Spinal cord (tissue), 10 donors: ENCODE measurements around the gene HLX. TPM values are rescaled to one million over a fixed set of nuclear protein-coding genes. Genes with fewer than 3 reads are reported as not detected.

ENCODE experiments used
- DNase-seq, 6 donors: peaks; one replicate each; pipeline versions ENCODE4 v3.0.0 to v3.0.0-alpha.2; 2013 to 2015; ENCODE audit warnings: low spot score in 6 of 6, low read depth in 4 of 6
- H3K27ac ChIP-seq: one replicate; pipeline ENCODE4 v1.5.1; 2013; ENCODE audit warnings: low read depth, low read length, control low read depth
- H3K27me3 ChIP-seq: one replicate; pipeline ENCODE4 v1.6.1; 2013; ENCODE audit warnings: low read length; ENCODE audit not compliant: control insufficient read depth, insufficient read depth
- H3K36me3 ChIP-seq: one replicate; pipeline ENCODE4 v1.6.1; 2013; ENCODE audit warnings: low read length; ENCODE audit not compliant: control insufficient read depth, insufficient read depth
- H3K4me1 ChIP-seq: one replicate; pipeline ENCODE4 v1.6.1; 2013; ENCODE audit warnings: low read length; ENCODE audit not compliant: control insufficient read depth, insufficient read depth
- H3K4me3 ChIP-seq: one replicate; pipeline ENCODE4 v1.5.1; 2013; ENCODE audit warnings: low read depth, low read length, control low read depth
- H3K9me3 ChIP-seq: one replicate; pipeline ENCODE4 v1.6.1; 2013; ENCODE audit warnings: low read length; ENCODE audit not compliant: control insufficient read depth, insufficient read depth
- WGBS: methylation state at CpG from one replicate; pipeline ENCODE4 v1.1.5; 2013; ENCODE audit warnings: missing lambda C conversion rate; ENCODE audit not compliant: insufficient coverage; 5-methylcytosine and 5-hydroxymethylcytosine counted together
- polyA plus RNA-seq, 2 donors: library from polyadenylated mRNA; unstranded; fragments of 120-200 nt; gene quantifications; one replicate each; pipeline ENCODE4 v1.2.1, GENCODE V29; 2013; ENCODE audit not compliant: insufficient read length in 2 of 2
- total RNA-seq, 2 donors: library from RNA; depleted of rRNA in 1 of 2; stranded (reverse); fragments of 120-200 nt in 1 of 2; fragments of >200 nt in 1 of 2; gene quantifications; one replicate each; pipeline versions ENCODE4 v1.2.3 to v1.2.4, GENCODE V29; 2013 to 2014
- donor health status: healthy.

The HLX gene
- total and polyA plus RNA-seq, 4 donors, result 3.4 to 6.1 (median 4.1) TPM

DNA sequence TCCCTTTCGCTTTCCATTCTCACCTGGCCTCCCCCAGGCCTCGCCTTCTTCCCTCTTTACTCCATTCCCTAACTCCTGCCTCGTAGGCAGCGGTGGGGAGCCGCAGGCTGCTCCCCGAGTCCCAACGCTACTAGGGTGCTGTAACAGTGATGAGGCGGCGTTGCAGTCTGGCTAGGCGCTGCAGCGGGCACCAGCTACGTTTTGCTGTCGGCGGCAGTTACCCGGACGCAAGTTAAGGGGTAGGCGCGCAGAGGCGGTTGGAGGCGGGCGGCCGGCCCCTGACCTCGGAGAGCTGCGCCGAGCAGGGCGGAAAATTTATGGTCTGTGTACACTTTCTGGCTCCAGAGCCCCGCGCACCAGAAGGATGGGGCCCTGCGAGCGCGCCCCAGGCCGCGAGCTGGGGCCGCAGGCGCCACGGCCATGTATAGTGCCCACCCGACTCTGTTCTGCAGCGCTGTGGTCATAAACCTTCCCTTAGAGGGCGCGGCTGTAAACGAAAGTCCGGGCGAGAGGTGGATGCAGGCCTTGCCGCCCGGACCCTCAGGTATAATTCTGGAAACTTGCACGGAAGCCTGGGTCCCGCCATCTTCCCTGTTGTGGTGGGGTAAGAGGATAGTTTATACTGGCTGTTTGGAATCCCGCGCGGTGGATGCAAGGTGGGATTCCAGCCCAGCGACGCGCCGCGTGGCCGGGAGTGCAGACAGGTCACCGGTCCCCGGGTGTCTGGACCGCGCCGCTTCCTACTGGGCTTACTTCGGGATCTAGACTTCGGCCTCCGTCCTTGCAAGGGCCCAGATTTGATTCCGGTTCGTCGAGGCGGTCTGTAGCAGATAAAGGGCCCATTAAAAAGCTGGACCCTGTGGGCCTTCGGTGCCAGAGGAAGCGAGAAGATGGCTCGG, 15.0 kb downstream of the HLX start:
- Histone ChIP-seq H3K36me3 (no peaks in the 10 kb centered on the region), H3K27me3 (peaks cover 80% of the 10 kb centered on the region), H3K27ac (no peak overlapping the region), H3K4me1 (peaks cover 29% of the 10 kb centered on the region), H3K9me3 (peaks cover 3% of the 10 kb centered on the region), H3K4me3 (peak overlapping the region; percentile 29)
- 2% methylated on average over 70 of the region's 71 CpGs for WGBS
- DNase-seq, result peak in 1 of 6 donors; percentile 52

- Histone ChIP-seq H3K4me1 (peaks cover 29% of the 10 kb centered on the region), H3K36me3 (no peaks in the 10 kb centered on the region), H3K9me3 (peaks cover 3% of the 10 kb centered on the region), H3K27me3 (peaks cover 74% of the 10 kb centered on the region), H3K4me3 (no peak overlapping the region), H3K27ac (no peak overlapping the region)
- 11% methylated on average over 12 of the region's 13 CpGs for WGBS
- peak in 1 of 6 donors; percentile 25 for DNase-seq
These were observed 15.6 kb downstream of the HLX start for GRCh38 chr1:220894924-220895256.

GRCh38 chr1:220895412-220895946, 16.2 kb downstream of the HLX start:
- peaks cover 3% of the 10 kb centered on the region for H3K9me3 ChIP-seq
- peaks cover 68% of the 10 kb centered on the region for H3K27me3 ChIP-seq
- H3K4me3 ChIP-seq, result no peak overlapping the region
- no peaks in the 10 kb centered on the region for H3K36me3 ChIP-seq
- DNase-seq, result peak in 1 of 6 donors; percentile 39
- no peak overlapping the region for H3K27ac ChIP-seq
- 1% methylated on average over 34 of the region's 35 CpGs for WGBS
- H3K4me1 ChIP-seq, result peaks cover 29% of the 10 kb centered on the region

GRCh38 chr1:220896092-220896491, 16.8 kb downstream of the HLX start:
- H3K36me3 ChIP-seq, result no peaks in the 10 kb centered on the region
- H3K9me3 ChIP-seq, result peaks cover 3% of the 10 kb centered on the region
- H3K4me1 ChIP-seq, result peaks cover 29% of the 10 kb centered on the region
- no peak overlapping the region for H3K4me3 ChIP-seq
- WGBS, result 11% methylated on average over 10 of the region's 12 CpGs
- peaks cover 62% of the 10 kb centered on the region for H3K27me3 ChIP-seq
- DNase-seq, result no peak
- H3K27ac ChIP-seq, result no peak overlapping the region

- H3K4me1 ChIP-seq, result no peaks in the 10 kb centered on the region
- H3K4me3 ChIP-seq, result no peak overlapping the region
- no peaks in the 10 kb centered on the region for H3K36me3 ChIP-seq
- H3K27me3 ChIP-seq, result peaks cover 17% of the 10 kb centered on the region
- DNase-seq, result no peak
- WGBS, result 94% methylated on average over 3 of the region's 3 CpGs
- H3K9me3 ChIP-seq, result peaks cover 1% of the 10 kb centered on the region
- H3K27ac ChIP-seq, result no peak overlapping the region
These were observed 21.6 kb downstream of the HLX start for GRCh38 chr1:220900842-220901241.

DNA sequence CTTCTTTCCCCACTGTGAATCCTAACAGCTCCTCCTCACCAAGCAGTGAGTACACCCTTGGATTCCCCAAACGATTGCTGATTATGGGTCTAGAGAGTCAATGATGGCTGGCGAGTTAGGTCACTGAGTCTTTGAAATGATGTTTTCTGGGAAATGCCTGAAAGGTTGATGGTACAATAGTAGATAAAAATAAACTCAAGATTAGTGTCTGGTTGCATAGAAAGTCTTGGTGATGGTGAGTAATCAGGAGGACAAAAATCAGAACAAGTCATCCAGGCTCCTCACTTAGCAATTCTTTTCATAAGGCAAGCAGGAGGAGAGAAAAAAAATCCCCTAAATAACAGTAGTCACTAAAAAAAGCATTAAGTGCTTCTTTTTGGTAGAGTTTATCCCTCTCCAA, 22.6 kb downstream of the HLX start:
- H3K4me1 ChIP-seq, result no peaks in the 10 kb centered on the region
- peaks cover 7% of the 10 kb centered on the region for H3K27me3 ChIP-seq
- peaks cover 1% of the 10 kb centered on the region for H3K9me3 ChIP-seq
- WGBS, result no CpG with 5 or more reads among the region's 2 CpGs
- DNase-seq, result no peak
- H3K36me3 ChIP-seq, result no peaks in the 10 kb centered on the region
- no peak overlapping the region for H3K27ac ChIP-seq
- no peak overlapping the region for H3K4me3 ChIP-seq

- peaks cover 1% of the 10 kb centered on the region for H3K9me3 ChIP-seq
- H3K27ac ChIP-seq, result no peak overlapping the region
- DNase-seq, result no peak
- no peak overlapping the region for H3K4me3 ChIP-seq
- 100% methylated on average over 1 of the region's 1 CpG for WGBS
- H3K27me3 ChIP-seq, result peaks cover 3% of the 10 kb centered on the region
- no peaks in the 10 kb centered on the region for H3K36me3 ChIP-seq
- H3K4me1 ChIP-seq, result no peaks in the 10 kb centered on the region
These were observed 23.7 kb downstream of the HLX start for GRCh38 chr1:220902916-220903315.

- DNase-seq, result no peak
- Histone ChIP-seq H3K27me3 (peaks cover 3% of the 10 kb centered on the region), H3K27ac (no peak overlapping the region), H3K36me3 (no peaks in the 10 kb centered on the region), H3K9me3 (no peaks in the 10 kb centered on the region), H3K4me1 (no peaks in the 10 kb centered on the region), H3K4me3 (no peak overlapping the region)
- 76% methylated on average over 3 of the region's 3 CpGs for WGBS
These were observed 25.6 kb downstream of the HLX start for GRCh38 chr1:220904876-220905275.

- no peaks in the 10 kb centered on the region for H3K36me3 ChIP-seq
- no peak for DNase-seq
- no peak overlapping the region for H3K27ac ChIP-seq
- no peaks in the 10 kb centered on the region for H3K9me3 ChIP-seq
- WGBS, result 86% methylated on average over 1 of the region's 5 CpGs
- H3K4me3 ChIP-seq, result no peak overlapping the region
- peaks cover 3% of the 10 kb centered on the region for H3K27me3 ChIP-seq
- H3K4me1 ChIP-seq, result no peaks in the 10 kb centered on the region
These were observed 26.7 kb downstream of the HLX start for GRCh38 chr1:220905650-220906560.
